Measurements from ENCODE around the gene FAM118A.

DNA sequence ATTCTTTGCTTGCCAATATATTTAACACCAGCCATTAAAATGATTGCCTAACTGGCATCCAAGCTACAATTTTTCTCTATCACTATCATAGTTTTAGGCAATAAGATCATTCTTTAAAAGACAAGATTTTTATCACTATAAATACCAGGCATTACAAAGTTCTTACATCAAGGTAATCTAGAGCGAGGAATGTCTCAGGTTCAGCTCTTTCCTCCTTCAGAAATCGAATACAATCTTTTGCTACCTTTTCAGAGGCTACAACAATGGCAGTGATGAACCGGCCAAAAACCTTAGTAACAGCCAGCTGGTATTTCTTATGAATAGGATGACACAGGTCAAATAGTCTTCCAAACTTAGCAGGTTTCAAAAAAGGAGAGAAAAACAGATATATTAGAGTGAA is 79.8 kb downstream of the FAM118A start:
- TF ChIP-seq GATA2 (IDR thresholded peaks at IDR 0.05; ENCODE audit: low read depth, low read length) = no peak
- TF ChIP-seq GATA3 (IDR thresholded peaks at IDR 0.05; ENCODE audit: low read depth, low read length) = no peak

Measured in SH-SY5Y (cell line).